Neural progenitor cell (in vitro differentiated cells): ENCODE data around the gene SEMA7A. TPM values are rescaled to one million over a fixed set of nuclear protein-coding genes. Genes with fewer than 3 reads are reported as not detected.
A peak's percentile ranks its signal among the peaks of the same experiment; 100 is the strongest.

Experiments used
- DNase-seq: peaks from one replicate; pipeline ENCODE4 v3.0.0-alpha.2; 2016; ENCODE audit warnings: low spot score
- H2AFZ ChIP-seq: fragments of 200-600 bp; sonication (generic); replicated peaks from 2 replicates; pipeline ENCODE4 v1.6.1; 2016; ENCODE audit warnings: antibody characterized with exemption
- H3F3A ChIP-seq: fragments of 200-600 bp; sonication (generic); 2 replicates; pipeline ENCODE4 v1.6.1; 2016; ENCODE audit warnings: antibody characterized with exemption, low read depth
- H3K27ac ChIP-seq: fragments of 200-600 bp; sonication (generic); 2 replicates; pipeline ENCODE4 v1.5.1; 2016; ENCODE audit warnings: mild to moderate bottlenecking
- H3K27me3 ChIP-seq: fragments of 200-600 bp; sonication (generic); 2 replicates; pipeline ENCODE4 v1.6.1; 2016; ENCODE audit warnings: mild to moderate bottlenecking, moderate library complexity
- H3K36me3 ChIP-seq: fragments of 200-600 bp; sonication (generic); 2 replicates; pipeline ENCODE4 v1.5.1; 2016
- H3K4me1 ChIP-seq: fragments of 200-600 bp; sonication (generic); 2 replicates; pipeline ENCODE4 v1.6.1; 2016; ENCODE audit warnings: mixed run types
- H3K4me2 ChIP-seq: fragments of 200-600 bp; sonication (generic); 2 replicates; pipeline ENCODE4 v1.6.1; 2016
- H3K4me3 ChIP-seq: fragments of 200-600 bp; sonication (generic); 2 replicates; pipeline ENCODE4 v1.5.1; 2016
- H3K79me2 ChIP-seq: fragments of 200-600 bp; sonication (generic); 2 replicates; pipeline ENCODE4 v1.6.1; 2016; ENCODE audit warnings: low read depth
- H3K9ac ChIP-seq: fragments of 200-600 bp; sonication (generic); 2 replicates; pipeline ENCODE4 v1.6.1; 2016
- H3K9me3 ChIP-seq: fragments of 200-600 bp; sonication (generic); 2 replicates; pipeline ENCODE4 v1.5.1; 2016; ENCODE audit warnings: low read depth
- H4K20me1 ChIP-seq: fragments of 200-600 bp; sonication (generic); 2 replicates; pipeline ENCODE4 v1.6.1; 2016; ENCODE audit warnings: low read depth
- H3K27ac Mint-ChIP-seq: 3 replicates; pipeline ENCODE4 v1.8.0; 2021; ENCODE audit warnings: mixed read lengths
- H3K27me3 Mint-ChIP-seq: 2 replicates; pipeline ENCODE4 v1.8.0; 2022; ENCODE audit warnings: low read depth, mild to moderate bottlenecking, inconsistent platforms, moderate library complexity, mixed read lengths; ENCODE audit not compliant: insufficient read depth
- H3K36me3 Mint-ChIP-seq: 3 replicates; pipeline ENCODE4 v1.8.0; 2021; ENCODE audit warnings: mixed read lengths
- H3K4me1 Mint-ChIP-seq: 3 replicates; pipeline ENCODE4 v1.8.0; 2021; ENCODE audit warnings: mixed read lengths
- H3K4me3 Mint-ChIP-seq: 3 replicates; pipeline ENCODE4 v1.8.0; 2021; ENCODE audit warnings: mild to moderate bottlenecking, moderate library complexity, mixed read lengths
- H3K9me3 Mint-ChIP-seq: 3 replicates; pipeline ENCODE4 v1.8.0; 2020; ENCODE audit warnings: mixed read lengths
- CTCF ChIP-seq: fragments of 200-600 bp; sonication (generic); IDR thresholded peaks from 2 replicates; pipeline ENCODE4 v1.5.1; 2017; ENCODE audit warnings: antibody characterized with exemption, mild to moderate bottlenecking
- EZH2 ChIP-seq: fragments of 200-600 bp; sonication (generic); IDR thresholded peaks from 2 replicates; pipeline ENCODE4 v1.6.1; 2017; ENCODE audit warnings: antibody characterized with exemption, mild to moderate bottlenecking, moderate library complexity
- EZH2phosphoT487 ChIP-seq: fragments of 200-600 bp; sonication (generic); IDR thresholded peaks from 2 replicates; pipeline ENCODE4 v1.6.1; 2017; ENCODE audit warnings: antibody characterized with exemption
- total RNA-seq: library from RNA; depleted of rRNA; stranded (reverse); fragments of >200 nt; gene quantifications from 2 replicates; pipeline ENCODE4 v1.2.3, GENCODE V29; 2015; ENCODE audit warnings: low replicate concordance

SEMA7A gene
- total RNA-seq, 1 donor from 2014 or later: 3.5 TPM

- Mint-ChIP-seq H3K27me3 (peaks cover 6% of the 10 kb centered on the region), H3K27ac (no peak overlapping the region), H3K36me3 (peaks cover 13% of the 10 kb centered on the region), H3K4me1 (peaks cover 12% of the 10 kb centered on the region), H3K9me3 (no peaks in the 10 kb centered on the region), H3K4me3 (no peak overlapping the region)
- no peak for DNase-seq
- no peak overlapping the region for H3K4me2 ChIP-seq
- no peaks in the 10 kb centered on the region for H3K27me3 ChIP-seq
- peaks cover 6% of the 10 kb centered on the region for H3K4me1 ChIP-seq
- no peak for TF ChIP-seq EZH2phosphoT487
- TF ChIP-seq EZH2: no peak
- no peak for TF ChIP-seq CTCF
- no peak overlapping the region for H3K4me3 ChIP-seq
- no peaks in the 10 kb centered on the region for H3F3A ChIP-seq
- H3K27ac ChIP-seq: no peak overlapping the region
- H3K36me3 ChIP-seq: no peaks in the 10 kb centered on the region
- H4K20me1 ChIP-seq: no peaks in the 10 kb centered on the region
- H2AFZ ChIP-seq: no peak overlapping the region
- no peaks in the 10 kb centered on the region for H3K9me3 ChIP-seq
- no peak overlapping the region for H3K9ac ChIP-seq
- no peaks in the 10 kb centered on the region for H3K79me2 ChIP-seq
Measured at GRCh38 chr15:74442063-74442462, 8.3 kb upstream of the SEMA7A start.

GRCh38 chr15:74441248-74441941 is 7.6 kb upstream of the SEMA7A start:
- Mint-ChIP-seq H3K36me3 (peaks cover 9% of the 10 kb centered on the region), H3K4me1 (peaks cover 12% of the 10 kb centered on the region), H3K4me3 (no peak overlapping the region), H3K27me3 (peaks cover 6% of the 10 kb centered on the region), H3K9me3 (no peaks in the 10 kb centered on the region), H3K27ac (no peak overlapping the region)
- Histone ChIP-seq H3K36me3 (no peaks in the 10 kb centered on the region), H3K79me2 (no peaks in the 10 kb centered on the region), H3K4me3 (no peak overlapping the region), H3K4me2 (no peak overlapping the region), H2AFZ (no peak overlapping the region), H3F3A (no peaks in the 10 kb centered on the region), H3K27ac (no peak overlapping the region), H3K27me3 (no peaks in the 10 kb centered on the region), H4K20me1 (no peaks in the 10 kb centered on the region), H3K9me3 (no peaks in the 10 kb centered on the region), H3K4me1 (peaks cover 6% of the 10 kb centered on the region), H3K9ac (no peak overlapping the region)
- TF ChIP-seq CTCF (no peak), EZH2phosphoT487 (no peak), EZH2 (no peak)
- DNase-seq: no peak

GRCh38 chr15:74438721-74439316 is 5.1 kb upstream of the SEMA7A start:
- peaks cover 21% of the 10 kb centered on the region for H3K27me3 ChIP-seq
- Mint-ChIP-seq H3K4me3 (peak overlapping the region; percentile 2), H3K27me3 (peaks cover 12% of the 10 kb centered on the region), H3K36me3 (no peaks in the 10 kb centered on the region), H3K9me3 (no peaks in the 10 kb centered on the region), H3K4me1 (peaks cover 25% of the 10 kb centered on the region), H3K27ac (peak overlapping the region; percentile 76)
- H3K79me2 ChIP-seq: no peaks in the 10 kb centered on the region
- no peak for TF ChIP-seq EZH2
- TF ChIP-seq CTCF: peak; percentile 97
- no peak for TF ChIP-seq EZH2phosphoT487
- H3K4me3 ChIP-seq: no peak overlapping the region
- no peak overlapping the region for H3K9ac ChIP-seq
- no peak overlapping the region for H2AFZ ChIP-seq
- H3K9me3 ChIP-seq: no peaks in the 10 kb centered on the region
- no peak overlapping the region for H3K4me2 ChIP-seq
- peak; percentile 84 for DNase-seq
- H4K20me1 ChIP-seq: no peaks in the 10 kb centered on the region
- no peak overlapping the region for H3K27ac ChIP-seq
- peaks cover 19% of the 10 kb centered on the region for H3K4me1 ChIP-seq
- H3K36me3 ChIP-seq: no peaks in the 10 kb centered on the region
- H3F3A ChIP-seq: no peaks in the 10 kb centered on the region
